Stimulated activated CD4-positive, alpha-beta T cell treated with anti-CD3 and anti-CD28 coated beads, Interleukin-1b, Interleukin-23, amount 100 ng/mL, for 48 hours (primary cell): ENCODE measurements around the gene HSPA6.
"Not testable (repeated sequence)": the region's sequence is repeated elsewhere in the genome, so short reads cannot be mapped to it uniquely, and the experiment has no call there.

Source experiments
- DNase-seq: peaks from one replicate; pipeline ENCODE4 v3.0.0-alpha.2; 2020

Gene HSPA6

DNA sequence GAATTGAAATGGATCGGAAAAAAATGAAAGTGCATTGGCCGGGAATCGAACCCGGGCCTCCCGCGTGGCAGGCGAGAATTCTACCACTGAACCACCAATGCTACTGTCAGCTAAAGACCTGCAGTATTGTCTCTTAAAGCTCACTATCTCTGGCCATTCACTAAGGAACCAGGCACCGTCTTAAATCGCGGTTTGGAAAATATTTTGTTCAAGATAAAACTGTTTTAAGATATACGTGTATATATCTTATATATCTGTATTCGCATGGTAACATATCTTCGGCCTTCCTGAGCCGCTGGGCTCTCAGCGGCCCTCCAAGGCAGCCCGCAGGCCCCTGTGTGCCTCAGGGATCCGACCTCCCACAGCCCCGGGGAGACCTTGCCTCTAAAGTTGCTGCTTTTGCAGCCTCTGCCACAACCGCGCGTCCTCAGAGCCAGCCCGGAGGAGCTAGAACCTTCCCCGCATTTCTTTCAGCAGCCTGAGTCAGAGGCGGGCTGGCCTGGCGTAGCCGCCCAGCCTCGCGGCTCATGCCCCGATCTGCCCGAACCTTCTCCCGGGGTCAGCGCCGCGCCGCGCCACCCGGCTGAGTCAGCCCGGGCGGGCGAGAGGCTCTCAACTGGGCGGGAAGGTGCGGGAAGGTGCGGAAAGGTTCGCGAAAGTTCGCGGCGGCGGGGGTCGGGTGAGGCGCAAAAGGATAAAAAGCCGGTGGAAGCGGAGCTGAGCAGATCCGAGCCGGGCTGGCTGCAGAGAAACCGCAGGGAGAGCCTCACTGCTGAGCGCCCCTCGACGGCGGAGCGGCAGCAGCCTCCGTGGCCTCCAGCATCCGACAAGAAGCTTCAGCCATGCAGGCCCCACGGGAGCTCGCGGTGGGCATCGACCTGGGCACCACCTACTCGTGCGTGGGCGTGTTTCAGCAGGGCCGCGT lies at the start of gene HSPA6:
Gene HSPA6 (plus strand): TSS at position 724 of the 925 bp plus-strand sequence. CDS start 119 bp downstream, at position 843.
- DNase-seq, result peak; percentile 76

DNA sequence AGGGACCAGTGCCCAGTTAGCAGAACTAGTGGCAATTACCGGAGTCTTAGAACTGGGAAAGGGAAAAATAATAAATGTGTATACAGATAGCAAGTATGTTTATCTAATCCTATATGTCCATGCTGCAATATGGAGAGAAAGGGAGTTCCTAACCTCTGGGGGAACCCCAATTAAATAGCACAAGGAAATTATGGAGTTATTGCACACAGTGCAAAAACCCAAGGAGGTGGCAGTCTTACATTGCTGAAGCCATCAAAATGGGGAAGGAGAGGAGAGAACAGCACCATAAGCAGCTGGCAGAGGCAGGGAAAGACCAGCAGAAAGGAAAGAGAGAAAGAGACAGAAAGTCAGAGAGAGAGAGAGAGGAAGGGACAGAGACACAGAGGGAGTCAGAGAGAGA lies 46.6 kb upstream of the HSPA6 start:
- DNase-seq, result not testable (repeated sequence)

DNA sequence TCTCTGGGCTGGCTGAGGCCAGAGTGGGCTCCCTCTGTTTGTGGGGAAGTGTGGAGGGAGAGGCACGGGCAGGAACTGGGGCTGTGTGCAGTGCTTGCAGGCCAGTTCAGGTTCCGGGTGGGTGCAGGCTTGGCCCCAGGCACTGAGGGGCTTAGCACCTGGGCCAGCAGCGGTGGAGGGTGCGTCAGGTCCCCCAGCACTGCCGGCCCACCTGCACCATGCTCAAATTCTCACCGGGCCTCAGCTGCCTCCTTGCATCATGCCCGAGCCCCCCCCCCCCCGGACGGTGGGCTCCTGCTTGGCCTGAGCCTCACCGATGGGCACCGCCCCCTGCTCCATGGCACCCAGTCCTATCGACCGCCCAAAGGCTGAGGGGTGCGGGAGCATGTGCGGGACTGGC lies 45.4 kb upstream of the HSPA6 start:
- no peak for DNase-seq

DNA sequence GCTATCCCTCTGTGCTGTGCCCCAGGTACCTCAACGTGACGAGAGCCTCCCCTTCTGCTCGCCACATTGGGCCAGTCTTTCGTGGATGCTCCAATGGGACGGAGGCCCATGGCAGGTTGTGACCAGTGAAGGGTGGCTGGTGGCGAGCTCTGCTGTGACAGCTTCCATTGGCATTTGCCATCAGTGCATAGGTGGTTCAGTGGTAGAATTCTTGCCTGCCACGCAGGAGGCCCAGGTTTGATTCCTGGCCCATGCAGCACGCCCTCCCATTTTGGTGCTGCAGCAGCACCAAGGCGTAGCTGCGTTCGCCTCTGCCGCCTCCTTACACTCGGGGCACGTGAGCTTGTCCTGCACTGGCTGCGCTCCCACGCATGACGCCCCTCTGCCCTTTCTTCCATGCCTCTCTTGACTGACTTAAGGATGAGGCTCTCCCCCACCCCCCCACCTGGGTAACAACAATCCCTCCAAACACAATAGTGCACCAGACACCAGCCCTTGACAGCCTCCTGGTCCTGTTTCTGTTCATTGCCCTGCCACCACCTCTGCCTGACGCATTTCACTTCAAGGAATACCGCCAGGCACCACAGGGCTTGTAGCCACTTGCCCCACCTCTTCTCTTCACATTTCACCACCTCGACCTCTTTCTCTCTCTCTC lies 43.8 kb upstream of the HSPA6 start:
- DNase-seq, result no peak

DNA sequence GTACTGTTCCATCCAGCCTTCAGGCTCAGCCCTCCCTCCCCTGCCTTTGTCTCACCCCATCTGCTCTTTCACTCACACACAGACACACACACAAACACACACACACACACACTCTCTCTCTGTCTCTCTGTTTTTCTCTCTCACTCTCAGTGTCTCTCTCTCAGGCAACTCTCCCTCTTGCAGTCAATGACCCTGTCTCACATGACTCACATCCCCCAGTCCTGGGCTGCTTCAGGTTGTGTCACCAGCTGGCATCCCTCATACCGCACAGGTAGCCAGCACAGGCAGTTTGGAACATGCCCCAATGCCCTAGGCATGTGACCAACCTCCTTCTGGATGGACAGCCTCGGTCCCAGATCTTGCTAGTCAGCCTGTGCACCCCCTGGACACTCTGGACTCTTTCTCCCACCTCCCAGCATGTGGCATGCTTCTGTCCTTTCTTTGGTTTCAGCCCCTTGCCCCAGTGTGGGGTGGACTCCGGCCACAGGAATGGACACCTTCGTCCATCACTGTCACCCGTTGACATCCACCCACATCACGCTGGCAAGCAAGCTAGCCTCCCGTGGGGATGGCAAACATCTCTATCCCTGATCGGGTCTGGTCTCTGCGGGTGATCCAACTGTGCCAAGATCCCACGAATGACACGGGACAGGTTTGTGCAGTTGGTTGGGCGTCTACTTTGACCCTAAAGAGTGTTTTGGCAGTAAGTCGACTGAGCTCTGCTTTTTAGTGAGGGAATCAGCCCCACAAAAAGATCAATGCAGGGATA lies 42.5 kb upstream of the HSPA6 start:
- DNase-seq, result no peak

DNA sequence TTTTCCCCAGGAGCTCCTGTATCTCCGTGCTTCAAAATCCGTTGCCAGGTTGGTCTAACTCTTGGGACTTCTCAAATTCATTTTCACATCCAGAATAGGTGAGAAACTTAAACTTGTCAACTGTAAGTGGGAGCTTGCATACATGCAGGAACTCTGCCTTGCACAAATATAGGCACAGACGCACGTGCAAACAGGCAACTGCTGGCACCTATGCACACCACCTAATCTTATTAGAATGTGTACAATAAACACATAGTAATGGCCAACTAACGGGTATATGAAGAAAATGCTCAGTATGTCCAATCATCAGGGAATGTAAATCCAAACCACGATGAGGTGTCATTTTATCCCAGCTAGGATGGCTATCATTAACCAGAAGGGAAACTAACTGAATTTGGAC lies 41.7 kb upstream of the HSPA6 start:
- no peak for DNase-seq

DNA sequence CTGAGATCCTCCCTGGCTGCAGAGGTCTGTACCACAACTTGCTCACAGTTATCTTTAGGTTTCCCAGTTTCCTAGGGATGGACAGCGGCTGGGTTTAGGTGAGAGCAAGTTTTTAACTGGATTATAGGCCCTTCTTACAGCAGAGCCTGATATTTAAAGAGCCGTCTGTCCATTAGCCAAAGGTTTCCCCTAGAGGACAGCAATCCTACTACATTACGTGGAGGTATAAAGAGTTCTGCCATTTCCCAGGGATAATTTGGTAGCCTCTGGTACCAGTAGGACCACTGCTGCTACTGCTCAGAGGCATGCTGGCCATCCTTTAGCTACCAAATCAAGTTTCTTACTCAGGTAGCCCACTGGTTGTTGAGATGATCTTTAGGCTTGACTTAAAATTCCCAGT lies 41.0 kb upstream of the HSPA6 start:
- no peak for DNase-seq

DNA sequence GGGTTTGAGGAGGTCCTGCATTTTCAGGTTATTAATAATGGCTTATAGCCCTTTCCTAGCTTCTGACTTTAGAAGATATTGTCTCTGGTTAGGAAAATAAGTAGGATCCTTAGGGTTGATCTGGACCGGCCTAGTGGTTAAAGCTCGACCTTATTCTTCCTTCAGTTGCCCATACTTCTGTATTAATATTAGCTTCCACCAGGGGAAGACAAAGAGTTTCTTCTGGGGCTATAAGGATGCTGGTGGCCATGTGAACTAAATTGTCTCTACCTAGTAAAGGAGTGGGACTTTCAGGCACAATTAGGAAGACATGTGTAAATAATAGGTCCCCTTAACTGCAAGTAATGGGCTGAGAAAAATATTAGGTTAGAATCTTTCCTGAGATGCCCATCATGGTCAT lies 39.7 kb upstream of the HSPA6 start:
- DNase-seq, result no peak

DNA sequence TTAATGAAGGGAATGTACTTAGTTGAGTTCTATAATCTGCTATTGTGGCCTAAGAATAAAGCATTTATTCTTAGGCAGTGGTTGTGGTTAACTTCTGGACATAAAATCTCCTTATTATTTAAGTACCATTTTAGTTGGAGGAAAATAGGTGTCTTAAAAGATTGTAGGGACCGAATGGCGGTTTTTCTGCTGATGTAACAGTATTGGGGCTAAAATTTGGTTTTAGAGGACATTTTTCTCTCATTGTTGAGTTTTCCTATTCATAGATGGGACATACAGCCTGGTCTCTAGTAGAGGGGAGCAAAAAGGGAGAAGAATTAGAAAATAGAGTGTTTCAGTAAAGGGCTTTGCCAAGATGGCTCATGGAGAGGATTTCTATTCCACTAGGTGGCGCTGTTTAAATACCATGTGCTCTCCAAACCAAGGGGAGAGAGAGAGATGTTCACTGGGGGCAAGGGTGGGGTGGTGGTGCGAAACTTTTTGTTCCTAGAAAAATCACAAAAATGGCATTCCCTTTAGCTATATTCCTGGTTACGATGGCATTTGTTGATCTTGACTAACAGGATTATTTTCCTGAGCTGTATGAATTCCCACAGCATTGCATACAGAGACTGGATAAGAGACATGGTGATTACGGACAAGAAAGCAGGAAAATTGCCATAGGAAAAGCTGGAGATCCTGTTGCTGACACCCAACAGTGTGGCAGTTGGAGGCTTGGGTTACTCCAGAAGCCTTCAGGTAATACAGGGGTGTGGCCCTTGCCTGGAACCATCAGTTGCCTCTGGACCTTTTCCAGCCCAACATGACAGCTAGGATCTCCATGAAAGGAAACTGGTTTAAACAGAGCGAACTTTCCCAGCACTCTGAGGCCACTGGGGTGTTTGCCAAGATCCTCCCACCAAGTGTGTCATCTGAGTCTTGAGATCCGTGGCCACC lies 37.3 kb upstream of the HSPA6 start:
- peak; percentile 14 for DNase-seq

DNA sequence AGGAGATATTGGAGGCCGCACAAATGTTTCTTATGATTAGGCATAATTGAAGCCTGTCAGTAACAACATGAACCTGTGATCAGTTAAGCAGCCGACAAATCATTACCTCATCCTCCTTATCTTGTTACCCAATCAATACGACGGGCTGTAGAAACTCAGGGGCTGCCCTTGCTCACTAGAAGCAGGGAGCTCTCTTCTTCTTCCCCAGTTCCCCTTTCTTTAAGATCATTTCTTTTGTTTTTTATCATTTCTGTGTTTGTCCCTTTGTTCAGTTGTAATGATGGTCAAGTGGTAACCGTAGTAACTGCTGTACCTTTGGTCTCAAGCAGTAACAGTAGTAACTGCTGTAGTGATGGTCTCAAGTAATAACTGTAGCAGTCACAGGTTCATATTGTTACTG lies 32.9 kb upstream of the HSPA6 start:
- no peak for DNase-seq

DNA sequence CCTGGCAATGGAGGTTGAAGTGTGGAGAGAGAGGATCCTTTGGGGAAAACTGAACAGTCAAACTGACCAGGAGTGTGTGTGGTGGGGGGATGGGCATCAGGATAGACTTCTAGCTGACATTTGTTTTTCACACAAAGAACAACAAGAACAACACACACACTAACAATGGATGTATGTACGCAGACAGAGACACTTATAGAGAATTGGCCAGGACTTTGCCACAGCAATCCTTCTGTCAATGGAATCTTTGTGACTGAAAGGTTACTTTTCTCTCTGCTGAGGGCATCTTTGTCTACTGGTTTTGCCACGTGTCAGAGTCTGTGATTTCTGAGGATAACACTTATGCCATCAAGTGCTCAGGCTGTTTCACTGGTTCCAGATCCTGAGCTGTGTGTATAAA lies 31.5 kb upstream of the HSPA6 start:
- no peak for DNase-seq

DNA sequence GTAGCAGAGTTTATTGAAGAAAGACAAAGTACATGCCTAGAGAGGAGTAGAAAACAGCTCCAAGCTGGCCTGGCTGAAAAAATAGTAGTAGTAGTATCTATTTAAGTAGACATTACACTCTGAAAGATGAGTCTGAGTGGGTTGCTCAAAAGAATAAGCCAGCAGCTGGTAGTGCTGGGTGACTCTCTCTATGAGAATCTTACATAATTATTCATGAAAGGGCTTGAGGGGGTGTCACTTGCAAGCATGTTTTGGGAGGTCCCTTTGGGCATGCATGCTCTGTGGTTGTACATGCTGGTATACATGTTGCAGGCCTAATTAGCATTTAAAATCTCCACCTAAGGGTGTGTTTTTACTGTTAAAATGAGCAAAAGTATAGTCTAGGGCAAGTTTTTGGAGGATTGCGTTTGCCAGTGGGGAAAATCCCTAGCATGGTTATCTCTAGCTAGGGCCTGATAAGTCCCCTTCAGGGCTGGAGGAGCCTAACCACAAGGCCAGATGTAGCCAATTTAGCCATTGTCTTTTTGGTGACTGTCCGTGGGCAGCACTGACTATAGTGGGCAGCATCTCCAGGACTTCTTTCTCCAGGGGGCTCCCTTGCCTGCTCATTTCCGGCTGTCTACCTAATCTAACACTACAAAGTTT lies 30.1 kb upstream of the HSPA6 start:
- DNase-seq, result no peak

DNA sequence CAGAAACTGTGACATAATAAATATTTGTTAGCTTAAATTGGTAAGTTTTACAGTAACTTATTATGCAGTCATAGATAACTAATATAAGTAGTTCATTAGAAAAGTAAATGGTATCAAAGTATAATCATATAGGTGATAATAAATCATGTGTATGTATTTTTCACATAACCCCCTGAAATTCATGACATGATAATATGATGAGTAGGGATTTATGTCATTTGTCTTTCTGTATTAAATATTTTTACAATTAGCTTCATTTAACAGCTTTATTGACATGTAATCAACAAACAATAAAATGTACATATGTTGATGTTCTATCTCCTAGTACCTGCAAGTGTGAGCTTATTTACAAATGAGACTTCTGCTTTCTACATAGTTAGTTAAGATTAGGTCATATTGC lies 28.9 kb upstream of the HSPA6 start:
- no peak for DNase-seq

DNA sequence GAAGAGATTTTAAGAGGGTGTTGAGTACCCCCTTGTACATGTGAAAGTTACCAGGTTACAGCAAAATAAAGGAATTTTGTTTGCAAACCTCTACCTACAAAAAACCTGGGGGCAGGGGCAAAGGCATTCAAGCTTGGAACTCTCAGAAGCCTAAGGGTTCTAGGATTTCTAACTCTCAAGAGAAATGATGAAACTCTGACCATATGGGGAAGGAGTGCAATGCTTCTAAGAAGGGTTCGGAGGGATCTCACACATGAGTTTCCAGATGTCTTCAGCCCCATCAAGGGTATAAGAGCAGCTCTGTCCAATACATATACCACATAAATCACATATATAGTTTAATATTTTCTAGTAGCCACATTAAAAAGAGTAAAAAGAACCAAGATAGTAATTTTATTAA lies 26.4 kb upstream of the HSPA6 start:
- no peak for DNase-seq

DNA sequence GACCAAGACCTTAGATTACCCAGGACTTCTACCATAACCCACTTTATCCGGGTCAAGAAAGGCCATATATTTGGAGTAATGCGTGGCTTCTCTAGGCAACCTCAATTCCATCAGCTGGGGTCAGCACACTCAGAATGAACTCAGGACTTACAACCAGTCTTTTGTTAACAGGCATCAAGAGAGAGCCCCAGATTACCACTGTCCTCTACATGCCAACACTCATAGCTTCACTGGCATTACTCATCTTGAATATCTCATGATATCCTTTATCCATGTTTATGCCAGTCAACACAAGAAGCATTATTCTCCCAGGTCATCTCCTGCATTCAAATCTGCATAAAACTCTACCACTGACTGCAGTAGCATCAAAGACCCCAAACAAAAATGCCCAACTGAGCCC lies 25.7 kb upstream of the HSPA6 start:
- DNase-seq, result no peak

DNA sequence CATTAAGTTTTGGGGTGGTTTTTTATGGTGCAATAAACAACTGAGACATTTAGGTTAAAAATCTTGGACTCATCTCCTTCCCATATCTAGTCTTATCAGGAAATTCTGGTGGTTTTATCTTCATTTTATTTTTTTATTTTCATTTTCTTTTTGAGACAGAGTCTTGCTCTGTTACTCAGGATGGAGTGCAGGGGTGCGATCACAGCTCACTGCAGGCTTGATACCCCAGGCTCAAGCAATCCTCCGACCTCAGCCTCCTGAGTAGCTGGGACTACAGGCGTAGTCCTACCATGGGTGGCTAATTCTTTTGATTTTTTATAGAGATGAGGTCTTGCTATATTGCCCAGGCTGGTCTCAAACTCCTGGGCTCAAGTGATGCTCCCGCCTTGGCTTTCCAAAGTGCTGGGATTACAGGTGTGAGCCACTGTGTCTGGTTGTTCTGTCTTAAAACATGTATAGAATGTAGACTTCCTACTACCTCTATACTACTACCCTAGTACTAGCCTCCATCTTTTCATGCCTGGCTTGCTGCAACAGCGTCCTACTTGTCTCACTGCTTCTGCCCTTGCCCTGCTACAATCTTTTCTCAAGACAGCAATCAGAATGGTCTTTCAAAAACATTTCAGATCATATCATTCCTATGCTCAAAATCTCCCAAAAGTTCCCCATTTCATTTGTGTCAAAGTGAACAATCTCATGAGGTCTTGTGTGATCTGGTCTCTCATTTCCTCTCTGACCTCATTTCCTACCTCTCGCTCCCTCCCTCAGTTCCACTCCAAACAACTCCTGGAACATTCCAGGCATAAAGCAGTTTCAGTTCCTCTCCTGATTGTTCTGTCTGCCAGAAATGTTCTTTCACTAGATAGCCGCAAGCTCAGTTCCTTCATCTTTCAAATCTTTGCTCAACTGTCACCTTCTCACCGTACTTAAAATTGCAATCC lies 25.0 kb upstream of the HSPA6 start:
- no peak for DNase-seq

DNA sequence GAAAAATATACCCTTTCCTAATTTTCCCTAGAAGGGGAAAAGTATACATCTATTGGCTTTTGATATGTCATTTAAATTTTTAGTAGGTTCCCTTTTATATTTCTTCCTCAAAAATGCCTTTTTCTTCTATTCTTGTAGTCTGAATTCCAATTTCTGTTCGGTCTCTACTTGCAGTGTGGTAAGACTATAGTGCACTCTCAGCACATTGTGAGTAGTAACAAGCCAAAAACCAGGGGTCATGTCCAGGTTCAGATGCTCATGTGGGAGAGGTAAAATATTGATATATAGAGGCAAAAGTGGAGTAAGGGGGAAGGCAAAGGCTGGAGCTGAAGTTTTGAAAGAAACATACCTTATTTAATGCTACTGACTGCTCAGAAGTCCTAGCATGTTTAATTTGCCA lies 23.1 kb upstream of the HSPA6 start:
- DNase-seq, result no peak

DNA sequence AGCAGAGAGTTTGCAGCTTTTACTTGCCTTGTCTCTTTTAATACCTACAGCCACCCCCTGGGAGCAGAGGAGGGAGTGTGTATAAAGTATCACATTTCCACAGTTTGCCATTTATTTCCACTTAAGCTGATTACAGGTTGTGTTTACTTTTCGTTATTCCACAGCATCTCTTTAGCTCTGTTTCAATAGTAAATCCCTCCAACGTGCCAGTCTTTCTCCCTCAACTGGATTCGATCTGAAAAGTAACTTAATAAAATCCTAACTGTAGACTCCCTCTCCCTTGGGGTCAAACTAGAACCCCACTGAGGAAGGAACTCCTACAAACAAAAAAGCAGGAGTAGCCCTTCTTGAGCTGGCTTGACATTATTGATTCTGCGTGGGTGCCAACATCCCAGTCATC lies 22.2 kb upstream of the HSPA6 start:
- DNase-seq, result no peak

DNA sequence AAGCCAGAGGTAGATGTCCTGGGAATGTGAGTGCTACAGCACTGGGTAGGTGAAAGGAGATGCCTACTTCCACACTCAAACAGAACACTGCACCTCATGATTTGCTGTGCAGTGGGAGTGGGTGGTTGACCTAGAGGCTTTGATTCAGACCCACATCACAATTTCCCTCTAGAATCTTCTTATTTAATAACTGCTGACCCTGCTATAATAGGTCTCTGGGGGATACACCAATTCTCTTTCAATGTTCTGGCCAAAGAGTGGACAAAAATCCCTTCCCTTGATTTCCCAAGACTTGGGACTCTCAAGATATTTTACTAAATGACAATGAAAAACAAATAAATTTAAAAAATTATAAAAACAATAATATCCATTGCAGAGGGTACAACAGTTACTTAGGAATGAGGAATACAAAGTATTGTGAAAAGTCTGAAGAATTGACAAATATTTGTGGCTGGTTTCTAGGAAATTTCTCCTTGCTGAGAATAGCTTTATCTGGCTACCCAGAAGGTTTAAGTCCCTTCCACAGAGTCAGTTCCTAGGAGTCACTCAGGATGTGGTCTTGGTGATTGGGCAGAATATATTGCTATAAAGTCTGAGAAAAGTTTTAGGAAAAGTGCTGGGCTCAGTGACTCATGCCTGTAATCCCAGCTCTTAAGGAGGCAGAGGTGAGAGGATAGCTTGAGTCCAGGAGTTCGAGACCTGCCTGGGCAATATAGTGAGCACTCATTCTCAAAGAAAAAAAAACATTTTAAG lies 21.5 kb upstream of the HSPA6 start:
- no peak for DNase-seq

DNA sequence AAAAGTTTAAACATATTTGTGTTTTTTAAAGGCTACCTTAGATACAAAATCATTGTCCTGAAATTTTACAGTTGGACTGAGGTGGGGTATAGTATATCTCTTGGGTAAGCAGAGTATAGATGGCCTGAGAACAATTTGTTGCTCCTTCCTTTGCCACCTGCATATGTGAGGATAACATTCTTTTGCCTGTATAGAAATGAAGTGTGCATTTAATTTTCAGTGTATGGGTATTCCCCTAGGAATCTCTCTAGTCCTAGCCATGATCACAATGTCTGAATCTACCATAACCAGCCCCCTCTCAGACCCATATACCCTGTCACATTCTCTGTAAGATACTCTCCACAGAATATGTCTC lies 21.0 kb upstream of the HSPA6 start:
- DNase-seq, result no peak
